CD4-positive, alpha-beta T cell treated with Interleukin-17A for 1 hour (primary cell): ENCODE data around the gene RIMS4.
"Not testable (repeated sequence)": the region's sequence is repeated elsewhere in the genome, so short reads cannot be mapped to it uniquely, and the experiment has no call there.

Source experiments
- DNase-seq: peaks from one replicate; pipeline ENCODE4 v3.0.0-alpha.2; 2020

RIMS4 gene

DNA sequence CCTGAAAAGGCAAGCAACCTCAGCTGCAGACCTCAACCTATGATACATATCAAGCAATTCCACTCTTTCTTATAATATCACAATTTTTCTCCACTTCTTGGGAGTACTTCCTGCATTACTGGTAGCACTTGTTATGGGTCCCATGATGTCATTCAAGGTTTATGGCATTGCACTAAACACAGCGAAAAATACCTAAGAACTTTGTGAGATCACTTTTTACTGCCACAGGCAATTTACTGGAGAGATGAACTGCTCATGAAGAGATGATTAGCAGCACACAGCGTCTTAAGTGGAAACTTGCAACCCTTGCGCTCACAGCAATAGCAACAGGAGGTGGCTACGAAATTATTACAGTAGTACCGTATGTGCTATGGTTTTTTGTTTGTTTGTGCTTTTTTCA, 19.3 kb upstream of the RIMS4 start:
- no peak for DNase-seq

DNA sequence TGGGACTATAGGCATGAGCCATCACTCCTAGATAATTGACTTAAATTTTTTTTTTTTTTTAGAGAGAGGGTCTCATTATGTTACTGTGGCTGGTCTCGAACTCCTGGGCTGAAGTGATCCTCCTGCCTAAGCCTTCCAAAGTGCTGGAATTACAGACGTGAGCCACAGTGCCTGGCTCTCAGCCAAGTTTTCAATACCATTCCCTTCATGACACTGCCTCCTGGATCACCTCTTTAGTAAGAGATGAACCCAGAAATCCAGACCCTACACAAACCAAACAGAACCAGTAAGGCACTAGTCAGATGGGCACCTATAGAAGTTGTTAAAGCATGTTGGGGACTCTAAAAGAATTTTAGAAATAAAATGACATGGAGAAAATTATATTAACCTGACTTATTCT, 18.3 kb upstream of the RIMS4 start:
- no peak for DNase-seq

DNA sequence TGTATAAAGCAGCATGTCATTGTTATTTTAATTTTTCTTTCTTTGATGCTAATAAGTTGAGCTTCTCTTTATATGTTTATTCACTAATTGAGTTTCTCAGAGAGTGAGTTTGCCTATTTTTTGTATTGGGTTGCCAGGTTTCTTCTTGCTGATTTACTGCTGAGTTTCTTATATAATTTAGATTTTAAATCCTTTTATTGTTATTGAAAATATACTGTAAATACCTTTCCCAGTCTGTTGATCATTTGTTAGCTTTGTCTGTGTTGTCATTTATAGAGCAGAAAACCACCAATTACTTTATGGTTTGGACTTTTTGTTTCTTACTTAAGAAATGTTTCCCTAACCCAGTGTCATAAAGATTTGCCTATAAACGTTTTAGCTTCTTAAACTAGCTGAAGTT, 17.1 kb upstream of the RIMS4 start:
- DNase-seq, result no peak

DNA sequence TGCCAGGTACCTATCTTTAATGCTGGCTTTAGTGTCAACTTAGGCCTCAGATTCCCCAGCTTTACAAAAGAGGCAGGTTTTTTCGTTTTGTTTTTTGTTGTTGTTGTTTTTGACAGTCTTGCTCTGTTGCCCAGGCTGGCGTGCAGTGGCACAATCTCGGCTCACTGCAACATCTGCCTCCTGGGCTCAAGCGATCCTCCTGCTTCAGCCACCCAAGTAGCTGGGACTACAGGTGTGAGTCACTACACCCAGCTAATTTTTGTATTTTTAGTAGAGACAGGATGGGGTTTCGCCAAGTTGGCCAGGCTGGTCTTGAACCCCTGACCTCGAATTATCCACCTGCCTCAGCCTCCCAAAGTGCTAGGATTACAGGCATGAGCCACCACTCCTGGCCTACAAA, 11.2 kb upstream of the RIMS4 start:
- not testable (repeated sequence) for DNase-seq

DNA sequence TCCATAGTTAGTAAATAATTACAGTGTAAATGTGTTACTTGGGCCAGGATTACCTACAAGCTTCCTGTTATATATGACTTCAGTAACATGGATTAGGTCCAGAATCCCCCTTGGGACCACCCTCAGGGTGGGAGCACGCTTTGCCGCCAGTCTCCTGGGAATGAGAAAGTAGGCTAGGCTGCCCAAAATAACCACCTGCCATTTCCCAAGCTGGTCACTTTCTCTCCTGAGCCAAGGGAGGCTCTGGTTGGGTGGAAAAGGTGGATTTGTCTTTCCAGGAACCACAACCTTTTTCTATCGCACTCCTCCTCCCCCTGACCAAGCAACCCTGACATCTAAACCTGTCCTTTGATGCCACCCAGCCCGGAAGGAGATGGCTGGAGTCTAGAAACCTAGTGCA, 9.6 kb upstream of the RIMS4 start:
- DNase-seq, result no peak

DNA sequence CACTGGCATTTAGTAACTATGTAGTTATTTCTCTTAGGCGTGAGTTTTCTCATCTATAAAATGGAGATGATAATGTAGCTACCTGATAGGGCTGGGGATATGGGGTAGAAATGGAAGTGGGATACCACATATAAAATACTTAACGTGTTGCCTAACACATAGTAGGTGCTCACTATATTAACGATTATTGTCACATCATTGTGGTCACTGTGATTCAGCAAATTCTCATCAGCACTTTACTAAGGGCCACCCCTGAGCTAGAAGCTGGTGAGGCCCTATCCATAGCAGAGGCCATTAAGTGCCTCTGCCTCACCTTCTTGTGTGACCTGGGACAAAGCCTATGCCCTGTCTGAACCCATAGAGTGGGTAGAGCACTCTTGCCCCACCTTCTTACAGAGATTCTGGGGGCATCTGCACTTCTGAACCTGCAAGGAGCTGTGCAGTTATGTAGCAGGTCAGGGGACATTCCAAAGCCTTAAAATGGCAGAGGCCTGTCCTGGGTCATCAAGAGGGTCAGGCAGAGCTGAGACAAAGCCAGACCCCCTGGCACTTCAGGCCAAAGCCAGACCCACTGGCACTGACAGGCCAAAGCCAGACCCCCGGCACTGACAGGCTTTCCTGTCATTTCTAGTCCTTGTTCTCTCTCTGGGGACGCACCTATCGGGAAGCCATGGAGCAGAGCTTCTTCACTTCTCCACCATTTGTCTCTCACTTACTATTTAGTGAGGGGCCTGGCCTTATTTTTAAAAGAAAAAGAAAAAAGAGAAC, 7.0 kb upstream of the RIMS4 start:
- no peak for DNase-seq

DNA sequence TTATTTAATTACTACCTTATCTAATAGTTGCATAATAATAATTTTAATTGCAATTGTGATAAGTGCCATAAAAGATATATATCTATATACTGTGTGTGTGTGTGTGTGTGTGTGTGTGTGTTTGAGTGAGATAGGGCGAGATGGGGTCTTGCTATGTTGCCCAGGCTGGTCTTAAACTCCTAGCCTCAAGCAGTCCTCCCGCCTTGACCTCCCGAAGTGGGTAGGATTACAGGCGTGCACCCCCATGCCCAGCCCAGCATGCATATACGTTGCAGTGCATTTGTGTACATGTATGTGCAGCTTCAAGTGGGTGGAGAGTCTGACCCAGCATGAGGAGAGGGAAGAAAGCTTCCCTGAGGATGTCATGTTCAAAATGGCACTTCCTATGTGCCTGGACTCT, 4.6 kb upstream of the RIMS4 start:
- no peak for DNase-seq

DNA sequence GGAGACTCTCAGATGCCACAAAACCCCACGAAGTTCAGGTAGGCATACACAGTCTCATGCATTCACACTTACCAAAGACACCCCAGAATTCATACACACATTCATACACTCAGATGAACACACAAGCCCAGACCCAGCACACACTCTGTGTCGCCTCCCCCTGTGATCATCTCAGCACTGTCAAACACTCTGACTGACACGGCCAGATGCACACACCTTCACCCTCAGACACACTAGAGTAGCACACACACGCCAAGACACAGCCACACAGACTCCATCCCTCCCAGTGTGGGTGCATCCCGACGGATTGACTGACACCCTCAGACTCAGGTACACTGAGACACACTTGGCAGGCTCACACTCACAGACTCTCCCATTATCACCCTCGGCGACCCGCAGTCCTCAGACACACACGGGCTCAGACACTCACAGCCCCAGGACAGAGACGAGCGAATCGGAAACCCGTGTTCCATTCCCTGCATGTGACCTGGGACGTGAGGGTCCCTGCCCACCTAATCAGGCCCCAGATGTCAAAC, 872 bp upstream of the RIMS4 start:
- no peak for DNase-seq

DNA sequence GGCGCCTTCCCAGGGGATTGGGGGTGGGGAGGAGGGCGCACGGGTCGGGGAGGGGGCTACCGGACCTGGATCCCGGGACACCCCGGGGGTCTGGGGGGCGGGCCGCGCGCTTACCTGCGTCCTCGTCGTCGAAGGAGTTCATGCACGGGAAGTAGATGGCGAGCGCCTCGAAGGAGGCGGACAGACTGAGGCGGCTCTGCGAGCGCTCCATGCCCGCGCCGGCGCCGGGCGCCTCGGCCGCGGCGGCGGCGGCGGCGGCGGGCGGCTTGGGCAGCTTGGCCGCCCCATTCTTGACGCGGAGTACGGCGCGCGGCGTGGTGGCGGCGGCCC, 320 bp downstream of the RIMS4 start:
- DNase-seq, result no peak

DNA sequence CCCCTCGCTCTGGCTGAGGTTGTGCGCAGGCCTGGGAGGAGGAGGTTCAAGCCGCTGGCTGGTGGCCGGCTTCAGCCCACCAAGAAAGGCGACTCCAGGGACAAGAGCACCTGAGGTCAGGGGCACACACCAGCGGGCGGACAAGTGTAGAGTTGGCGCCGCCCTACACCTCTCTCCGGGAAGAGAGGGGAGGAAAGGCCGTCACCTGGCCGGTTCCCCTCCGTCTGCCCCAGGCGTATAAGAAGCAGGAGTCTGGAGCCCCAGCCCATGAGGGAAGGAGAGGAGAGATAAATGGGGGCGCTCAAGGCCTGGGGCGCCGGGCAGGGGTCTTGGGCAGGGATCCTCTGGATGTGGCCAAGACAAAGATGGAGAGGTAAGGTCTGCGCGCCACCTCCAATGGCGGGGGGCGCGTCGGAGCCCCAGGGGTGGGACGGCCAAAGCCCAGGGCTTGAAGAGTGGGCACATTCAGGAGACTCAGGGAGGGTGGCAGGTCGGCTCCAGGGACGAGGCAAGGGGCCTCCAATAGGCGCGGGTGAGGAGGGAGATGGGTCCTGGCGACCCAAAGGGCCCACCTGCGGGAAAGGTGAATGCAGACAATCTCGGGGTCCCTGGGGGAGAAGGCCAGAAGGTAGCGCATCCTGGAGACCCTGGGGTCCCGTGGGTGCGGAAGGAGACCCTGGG, 826 bp downstream of the RIMS4 start:
- no peak for DNase-seq

DNA sequence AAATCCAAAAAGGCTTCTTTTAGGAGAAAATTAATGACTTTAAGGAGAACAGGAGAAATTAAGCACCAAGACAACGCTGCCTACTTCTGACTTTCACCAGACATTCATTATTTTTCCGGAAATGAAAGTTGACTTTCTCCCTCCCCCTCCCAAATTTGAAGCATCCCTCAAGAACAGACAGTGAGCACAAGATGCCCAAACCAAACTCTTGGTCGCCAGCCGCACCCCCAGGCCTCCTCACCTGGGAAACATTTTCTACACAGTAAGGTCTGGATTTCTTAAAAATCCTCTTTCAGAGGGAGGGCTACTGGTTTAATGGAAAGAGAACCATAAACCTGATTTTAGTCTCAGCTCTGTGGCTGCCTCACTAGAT, 2.7 kb downstream of the RIMS4 start:
- no peak for DNase-seq

DNA sequence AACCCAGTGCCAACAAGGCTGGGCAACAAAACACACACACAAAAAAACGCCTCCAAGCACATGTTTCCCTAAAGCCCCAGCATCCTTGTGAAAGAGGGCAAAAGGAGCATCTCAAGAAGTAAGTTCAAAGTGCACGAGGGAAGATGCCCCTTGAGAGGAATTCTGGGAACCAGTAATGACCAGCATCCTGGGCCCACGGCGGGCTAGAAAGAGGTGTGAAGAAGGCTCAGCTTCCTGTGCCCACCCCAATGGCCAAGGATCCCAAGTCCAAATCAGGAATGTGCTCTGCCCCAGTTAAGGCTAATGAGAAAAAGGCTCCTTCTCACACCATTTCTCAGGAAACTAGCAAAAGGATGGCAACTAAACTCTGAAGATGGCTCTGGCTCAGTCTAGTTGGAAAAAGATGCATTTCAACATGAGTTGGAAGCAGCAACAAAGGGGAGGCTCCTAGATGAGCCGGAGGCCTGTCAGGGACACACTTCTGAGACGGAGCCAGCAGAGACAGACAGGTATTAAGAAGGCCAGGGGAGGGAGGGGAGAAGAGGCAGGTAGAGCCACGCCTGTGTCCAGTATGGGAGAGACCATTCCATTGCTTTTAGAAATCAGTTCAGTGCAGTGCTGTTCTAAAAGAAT, 3.2 kb downstream of the RIMS4 start:
- no peak for DNase-seq

DNA sequence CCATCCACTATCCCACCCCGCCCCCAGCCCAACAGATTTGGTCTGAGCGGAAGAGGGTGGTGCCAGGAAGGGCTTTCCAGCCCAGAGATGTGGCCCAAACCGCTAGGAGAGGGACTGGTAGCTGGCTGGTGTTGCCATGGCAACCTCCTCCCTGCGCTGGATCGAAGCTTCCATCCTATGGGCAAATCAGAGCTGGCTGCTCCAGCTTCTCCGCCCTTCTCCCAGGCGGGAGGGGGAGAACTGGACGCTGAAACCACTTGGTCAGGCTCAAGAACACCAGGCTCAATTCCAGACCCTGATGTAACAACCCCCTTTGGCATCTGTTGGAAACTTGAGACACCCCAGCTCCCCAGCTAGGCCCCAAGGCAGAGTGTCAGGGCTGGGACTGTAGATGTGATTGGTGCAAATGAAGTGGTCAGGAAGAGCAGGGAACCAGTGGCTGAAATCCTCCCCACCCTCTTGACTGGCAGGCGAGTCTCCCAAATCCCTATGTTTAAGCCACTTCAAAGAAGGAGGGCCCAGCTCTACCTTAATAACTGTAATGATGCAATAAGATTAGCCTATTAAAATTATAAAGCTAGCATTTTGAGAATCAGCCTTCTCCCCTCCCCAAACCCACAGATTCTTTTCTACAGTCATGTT, 4.2 kb downstream of the RIMS4 start:
- DNase-seq, result no peak

DNA sequence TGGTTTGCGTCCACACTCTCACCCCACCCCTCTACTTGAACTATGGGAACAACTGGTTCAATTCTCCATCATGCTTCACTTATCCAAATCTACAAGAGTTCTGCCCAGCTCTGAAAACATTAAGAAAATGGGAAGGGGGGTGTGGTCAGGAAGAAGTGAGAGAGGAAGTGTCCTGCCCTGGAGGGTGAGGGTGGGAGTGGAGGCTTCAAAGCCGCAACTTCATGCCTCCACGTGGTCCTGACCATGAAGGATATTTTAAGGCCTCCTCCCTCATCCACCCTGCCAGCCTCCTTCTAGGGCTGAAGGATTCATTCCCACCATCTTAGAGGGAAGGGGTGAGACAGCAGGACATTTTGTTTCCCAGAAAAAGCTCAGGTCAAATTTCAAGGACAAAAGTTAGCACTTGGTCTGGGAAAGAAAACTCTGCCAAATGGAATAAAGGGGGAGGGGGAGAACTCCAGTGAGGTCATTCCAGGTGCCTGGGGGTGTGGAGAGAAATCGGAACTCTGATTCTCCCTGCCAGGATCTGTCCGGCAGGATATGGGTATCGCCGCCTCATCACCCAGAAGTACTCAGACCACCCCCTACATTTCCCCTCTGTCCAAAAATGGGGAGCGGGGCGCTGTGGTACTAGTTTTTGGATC, 4.9 kb downstream of the RIMS4 start:
- no peak for DNase-seq

DNA sequence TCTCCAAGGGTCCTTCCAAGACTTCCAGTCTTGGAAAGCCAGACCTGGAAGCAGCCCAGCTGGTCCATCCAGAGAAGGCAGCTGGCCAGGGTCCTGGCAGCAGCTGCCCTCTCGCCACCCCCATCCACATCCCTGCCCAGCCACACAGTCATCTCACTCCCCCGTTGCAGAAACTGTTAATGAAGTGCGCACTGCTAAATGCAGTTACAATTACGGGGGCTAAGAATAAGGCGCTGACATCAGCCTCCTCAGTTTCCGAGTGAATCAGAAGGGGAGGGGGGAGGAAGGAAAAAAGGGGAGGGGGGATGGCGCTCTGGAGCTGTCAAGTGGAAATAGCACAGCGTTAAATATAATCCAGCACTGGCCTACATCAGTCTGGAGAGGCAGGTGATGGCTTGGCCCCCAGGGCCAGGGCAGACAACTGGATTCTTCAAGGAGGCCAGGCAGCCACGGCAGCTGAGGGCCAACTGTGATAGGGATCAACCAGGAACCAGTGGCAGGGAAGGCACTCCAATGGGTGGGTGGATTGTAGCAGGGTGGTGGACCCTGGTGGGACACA, 6.9 kb downstream of the RIMS4 start:
- DNase-seq, result no peak

DNA sequence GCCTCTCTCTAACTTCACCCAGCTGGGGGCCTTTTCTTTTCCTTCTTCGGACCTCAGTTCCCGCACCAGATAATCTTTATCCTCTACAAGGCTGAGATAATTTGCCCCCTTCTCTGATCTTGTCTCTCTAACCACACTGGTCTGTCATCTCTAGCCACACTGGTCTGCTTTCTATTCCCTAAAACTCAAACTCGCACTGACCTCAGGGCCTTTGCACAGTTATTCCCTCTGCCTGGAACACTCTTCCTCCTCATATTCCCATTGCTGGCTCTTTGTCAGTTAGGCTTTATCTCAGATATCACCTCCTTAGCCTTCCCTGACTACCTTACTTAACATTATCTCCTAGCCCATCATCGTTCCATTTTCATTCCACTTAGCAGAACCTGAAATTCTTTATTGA, 7.6 kb downstream of the RIMS4 start:
- no peak for DNase-seq

DNA sequence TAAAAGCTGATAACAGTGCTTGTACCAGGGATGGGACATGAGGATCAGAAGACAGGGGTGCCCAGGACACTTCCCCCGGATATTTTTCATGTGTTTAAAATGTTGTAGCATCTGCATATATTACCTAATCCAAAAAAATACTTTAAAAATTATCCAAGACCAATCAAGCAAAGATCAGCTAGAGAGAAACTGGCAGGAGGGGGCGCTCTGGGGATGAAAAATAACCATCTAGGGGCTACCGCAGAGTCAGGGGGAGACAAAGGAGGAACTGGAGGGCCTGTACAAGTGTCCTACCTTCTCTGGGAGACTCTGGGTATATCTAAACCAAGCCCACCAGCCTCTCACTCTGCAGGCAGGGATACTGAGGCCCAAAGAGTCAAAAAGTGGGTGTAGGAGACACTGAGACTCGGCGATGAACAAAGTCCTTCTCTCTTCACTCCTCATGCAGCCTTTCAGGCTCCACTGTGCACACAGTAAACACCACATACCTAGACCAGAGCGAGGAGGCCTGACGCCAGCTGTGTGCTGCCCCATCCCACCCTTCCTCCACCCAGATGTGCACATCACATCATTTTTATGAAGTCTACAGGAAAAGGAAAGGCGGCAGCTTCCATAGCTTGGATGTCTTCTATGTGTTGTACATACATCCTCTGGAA, 9.8 kb downstream of the RIMS4 start:
- DNase-seq, result no peak

DNA sequence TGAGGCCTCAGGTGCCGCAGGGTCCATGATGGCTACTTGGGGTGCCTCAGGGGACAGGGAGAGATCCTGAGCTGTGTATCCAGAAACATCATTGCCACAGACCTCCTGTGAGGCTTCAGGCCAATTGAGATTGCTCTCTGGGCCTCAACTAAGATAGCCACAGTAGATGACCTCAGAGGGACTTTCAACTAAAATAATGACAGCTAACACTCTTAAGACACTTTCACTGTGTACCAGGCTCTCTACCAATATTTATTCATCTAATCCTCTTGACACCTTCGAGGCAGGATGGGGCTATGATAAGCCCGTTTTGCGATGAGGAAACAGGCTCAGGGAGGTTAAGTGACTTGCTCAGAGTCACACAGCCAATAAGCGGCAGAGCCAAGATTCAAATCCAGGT, 10.7 kb downstream of the RIMS4 start:
- DNase-seq, result no peak

DNA sequence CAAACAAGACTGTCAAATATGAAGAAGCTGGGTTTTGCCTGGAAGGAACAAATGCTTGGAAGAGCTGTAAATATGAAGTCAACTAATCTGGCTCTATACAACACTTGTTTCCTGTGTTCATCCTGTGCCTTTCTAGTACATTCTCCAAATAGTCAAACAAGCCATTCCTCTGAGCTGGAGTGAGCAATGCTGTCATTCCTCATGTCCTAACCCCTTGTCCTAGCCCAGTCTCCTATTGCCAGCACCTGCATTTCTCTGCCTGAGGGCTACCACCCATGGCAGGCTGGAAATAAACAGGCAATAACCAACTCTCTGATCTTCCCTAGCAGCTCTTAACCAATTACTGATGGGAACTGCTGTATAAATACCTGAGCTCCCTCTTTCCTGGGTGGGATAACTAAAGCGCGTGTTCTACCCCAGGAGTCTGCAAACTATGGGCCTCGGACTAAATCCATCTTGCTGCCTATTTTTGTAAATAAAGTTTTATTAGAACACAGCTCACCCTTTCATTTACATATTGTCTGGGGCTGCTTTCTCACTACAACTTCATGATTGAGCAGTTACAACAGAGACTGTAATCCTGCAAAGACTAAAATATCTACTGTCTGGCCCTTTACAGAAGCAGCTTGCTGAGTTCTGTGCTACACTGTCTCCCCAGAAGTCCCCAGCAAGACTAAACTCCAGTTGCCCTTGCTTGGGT, 13.4 kb downstream of the RIMS4 start:
- DNase-seq, result no peak

DNA sequence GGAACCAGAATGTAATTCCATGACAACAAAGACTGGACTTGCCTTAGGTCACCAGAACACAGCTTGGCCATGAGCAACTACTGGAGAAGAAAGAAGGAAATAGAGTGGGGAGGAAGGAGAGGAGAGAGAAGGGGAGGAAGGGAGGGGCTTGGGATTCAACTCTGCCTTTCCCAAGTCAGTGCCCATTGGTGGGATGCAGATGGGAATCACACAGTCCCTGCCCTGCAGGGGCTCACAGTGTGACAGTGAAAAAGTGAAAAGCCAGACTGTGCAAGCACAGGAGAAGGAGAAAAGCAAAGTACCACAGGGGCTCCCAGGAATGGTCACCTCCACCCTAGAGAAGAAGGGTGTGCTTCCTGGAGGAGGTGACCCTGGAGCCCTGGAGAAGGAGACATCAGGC, 14.0 kb downstream of the RIMS4 start:
- no peak for DNase-seq

DNA sequence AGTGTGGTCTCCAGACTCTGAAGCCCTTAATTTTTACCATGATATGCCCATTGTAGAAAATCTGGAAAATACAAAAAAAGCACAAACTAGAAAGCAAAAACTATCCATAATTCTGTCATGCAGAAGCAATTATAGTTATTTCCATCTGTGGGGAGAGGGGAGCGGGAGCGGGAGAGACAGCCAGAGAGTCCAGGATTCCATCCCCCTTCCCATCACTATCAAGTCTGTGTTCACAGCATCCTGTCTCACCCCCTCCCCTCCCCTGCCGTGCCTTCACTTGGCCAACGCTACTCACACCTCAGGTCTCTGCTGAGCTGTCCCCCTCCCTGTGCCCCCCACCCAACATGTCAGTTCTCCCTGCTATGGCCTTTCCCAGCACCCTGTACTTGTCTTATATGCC, 14.5 kb downstream of the RIMS4 start:
- DNase-seq, result no peak

DNA sequence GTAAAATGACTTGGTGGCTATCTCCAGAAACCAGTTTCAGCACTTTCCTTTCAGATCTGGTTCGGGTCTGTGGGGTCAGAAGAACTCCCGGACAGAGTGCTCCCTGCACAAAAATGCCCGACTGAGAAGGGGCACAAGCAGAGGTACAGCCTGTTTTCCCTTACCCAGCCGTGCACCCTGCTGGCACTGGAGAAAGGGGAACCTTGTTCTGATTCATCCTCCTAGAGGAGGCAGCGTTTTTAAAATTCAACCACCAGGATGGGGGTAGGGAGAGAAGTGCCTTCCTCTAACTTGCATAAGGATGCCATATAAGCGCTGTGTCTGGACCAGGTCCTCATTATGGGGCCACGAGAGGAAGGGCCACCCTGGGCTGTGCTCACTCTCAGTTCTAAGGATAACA, 17.6 kb downstream of the RIMS4 start:
- no peak for DNase-seq
